Measurements from ENCODE around the gene DSCAML1. TPM values are rescaled to one million over a fixed set of nuclear protein-coding genes. Genes with fewer than 3 reads are reported as not detected.

Gene DSCAML1
- total RNA-seq, 1 experiment from 2014 or later = 0.15 TPM

- no peak overlapping the region for H2AK5ac ChIP-seq (ENCODE audit: insufficient read length, low read length)
- no peaks in the 10 kb centered on the region for H3K9me3 ChIP-seq (ENCODE audit: control insufficient read depth, low read depth, low read length)
- no peaks in the 10 kb centered on the region for H4K20me1 ChIP-seq (ENCODE audit: control insufficient read depth, insufficient read depth, insufficient read length)
- peaks cover 8 to 14% of the 10 kb centered on the region in 2 experiments; a peak in 3 of 4 replicates for H3K4me1 Mint-ChIP-seq
- no peaks in the 10 kb centered on the region for H3K36me3 Mint-ChIP-seq (ENCODE audit: insufficient read depth in 1 of 3, low read depth in 3 of 3)
- H2BK15ac ChIP-seq (ENCODE audit: low read depth, low read length) = no peak overlapping the region
- H4K91ac ChIP-seq (ENCODE audit: insufficient read length, low read depth, low read length) = no peak overlapping the region
- DNase-seq = no peak
- H2BK120ac ChIP-seq (ENCODE audit: low read depth, low read length, poor library complexity, severe bottlenecking) = no peak overlapping the region
- H3K79me1 ChIP-seq (ENCODE audit: insufficient read depth, low read depth, low read length, poor library complexity, severe bottlenecking) = no peaks in the 10 kb centered on the region
- H2BK20ac ChIP-seq (ENCODE audit: low read depth, low read length, poor library complexity, severe bottlenecking) = no peak overlapping the region
- no peaks in the 10 kb centered on the region for H3K9me3 Mint-ChIP-seq
- no peak overlapping the region for H3T11ph ChIP-seq (ENCODE audit: low read length)
- H3K18ac ChIP-seq (ENCODE audit: insufficient read length, low read depth, low read length) = no peak overlapping the region
- no peak overlapping the region for H3K56ac ChIP-seq (ENCODE audit: insufficient read length, low read depth, low read length)
- no peaks in the 10 kb centered on the region for H3K79me2 ChIP-seq (ENCODE audit: insufficient read depth, low read length)
- H3K27me3 Mint-ChIP-seq (ENCODE audit: low read depth) = peaks cover 18% of the 10 kb centered on the region
- no peak overlapping the region for H3K14ac ChIP-seq (ENCODE audit: insufficient read depth, low read length)
- no peaks in the 10 kb centered on the region for H3K4me1 ChIP-seq (ENCODE audit: insufficient read depth, low read length)
- H3K4ac ChIP-seq (ENCODE audit: low read depth, low read length) = no peak overlapping the region
- TF ChIP-seq CTCF (conservative IDR thresholded peaks at IDR 0.05) = no peak
- no peak overlapping the region for H4K5ac ChIP-seq (ENCODE audit: insufficient read length, low read depth, low read length)
- no peaks in the 10 kb centered on the region for H3K23me2 ChIP-seq (ENCODE audit: insufficient read length, low read depth, low read length, poor library complexity, severe bottlenecking)
- no peaks in the 10 kb centered on the region for H3K27me3 ChIP-seq (ENCODE audit: insufficient read depth, low read length)
- H3K23ac ChIP-seq (ENCODE audit: insufficient read length, low read depth, low read length) = no peak overlapping the region
- no peak overlapping the region for H3K4me2 ChIP-seq (ENCODE audit: insufficient read depth, insufficient read length, low read length)
- H3K27ac ChIP-seq (ENCODE audit: insufficient read length, low read depth, low read length) = no peak overlapping the region
- no CpG with 5 or more reads among the region's 9 CpGs for WGBS (ENCODE audit: extremely low coverage, insufficient read length, low lambda C conversion rate)
- no peak overlapping the region for H2BK12ac ChIP-seq (ENCODE audit: insufficient read length, low read depth, low read length)
- no peak overlapping the region for H2AFZ ChIP-seq (ENCODE audit: low read length)
- H3K27ac Mint-ChIP-seq = no peak overlapping the region
- H4K8ac ChIP-seq (replicated peaks; ENCODE audit: insufficient read length, low read depth, low read length) = no peak overlapping the region
- no peak overlapping the region for H3K4me3 Mint-ChIP-seq
- no peak overlapping the region for H2BK5ac ChIP-seq (ENCODE audit: insufficient read length, low read length)
- H3K9ac ChIP-seq (ENCODE audit: extremely low read depth, insufficient read length, low read length) = no peak overlapping the region
Measured at GRCh38 chr11:117569911-117570310, 227.1 kb downstream of the DSCAML1 start.

Measured in H9 (cell line).